ENCODE results near the gene TTC13.

DNA sequence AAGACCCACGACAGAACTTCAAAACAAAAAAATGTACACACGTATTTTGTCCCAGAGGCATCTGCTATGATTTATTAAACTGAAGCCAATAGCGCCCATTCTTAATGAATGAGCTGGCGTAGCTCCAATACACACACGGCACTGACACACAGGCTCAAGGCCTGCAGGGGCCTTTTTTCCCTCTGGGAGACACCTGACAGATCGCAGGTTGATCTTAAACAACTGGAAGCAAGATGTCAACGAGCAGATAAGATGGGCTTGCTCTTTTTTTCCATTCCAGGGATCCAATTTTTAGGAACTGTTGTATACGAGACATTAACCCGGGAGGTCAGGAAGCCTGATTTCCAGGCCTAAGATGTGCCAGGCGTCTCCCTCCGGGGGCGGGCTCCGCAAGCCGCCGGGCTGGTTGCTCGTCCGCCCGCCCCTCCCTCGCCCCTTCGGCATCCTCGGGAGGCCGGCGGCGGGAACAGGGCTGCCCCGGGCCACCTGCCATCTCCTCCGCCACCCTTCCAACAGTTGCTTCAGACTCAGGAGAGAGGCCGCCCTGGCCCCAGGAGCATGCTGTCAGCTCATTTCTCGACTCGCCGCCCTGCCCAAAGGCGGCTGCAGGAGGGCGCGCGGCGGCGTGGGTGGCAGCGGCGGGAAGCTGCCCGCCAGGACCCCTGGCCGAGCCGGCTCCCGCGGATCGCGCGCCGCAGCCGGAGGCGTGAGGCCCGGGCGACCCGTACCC, 735 bp downstream of the TTC13 start:
- TF ChIP-seq, protein P1, sequence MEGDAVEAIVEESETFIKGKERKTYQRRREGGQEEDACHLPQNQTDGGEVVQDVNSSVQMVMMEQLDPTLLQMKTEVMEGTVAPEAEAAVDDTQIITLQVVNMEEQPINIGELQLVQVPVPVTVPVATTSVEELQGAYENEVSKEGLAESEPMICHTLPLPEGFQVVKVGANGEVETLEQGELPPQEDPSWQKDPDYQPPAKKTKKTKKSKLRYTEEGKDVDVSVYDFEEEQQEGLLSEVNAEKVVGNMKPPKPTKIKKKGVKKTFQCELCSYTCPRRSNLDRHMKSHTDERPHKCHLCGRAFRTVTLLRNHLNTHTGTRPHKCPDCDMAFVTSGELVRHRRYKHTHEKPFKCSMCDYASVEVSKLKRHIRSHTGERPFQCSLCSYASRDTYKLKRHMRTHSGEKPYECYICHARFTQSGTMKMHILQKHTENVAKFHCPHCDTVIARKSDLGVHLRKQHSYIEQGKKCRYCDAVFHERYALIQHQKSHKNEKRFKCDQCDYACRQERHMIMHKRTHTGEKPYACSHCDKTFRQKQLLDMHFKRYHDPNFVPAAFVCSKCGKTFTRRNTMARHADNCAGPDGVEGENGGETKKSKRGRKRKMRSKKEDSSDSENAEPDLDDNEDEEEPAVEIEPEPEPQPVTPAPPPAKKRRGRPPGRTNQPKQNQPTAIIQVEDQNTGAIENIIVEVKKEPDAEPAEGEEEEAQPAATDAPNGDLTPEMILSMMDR (IDR thresholded peaks at IDR 0.05): no peak
- no peak for TF ChIP-seq POLR2A (IDR thresholded peaks at IDR 0.05)

Data from thyroid gland (tissue), 4 donors.